ENCODE results near the gene CTU1.

The CTU1 gene

GRCh38 chr19:51079481-51080110 is 28.6 kb downstream of the CTU1 start:
- DNase-seq: no peak

GRCh38 chr19:51078731-51079130 is 29.5 kb downstream of the CTU1 start:
- DNase-seq: no peak

GRCh38 chr19:51078104-51078503 is 30.1 kb downstream of the CTU1 start:
- no peak for DNase-seq

GRCh38 chr19:51076631-51077213 is 31.5 kb downstream of the CTU1 start:
- DNase-seq: no peak

GRCh38 chr19:51075998-51076397 is 32.2 kb downstream of the CTU1 start:
- DNase-seq: no peak

DNA sequence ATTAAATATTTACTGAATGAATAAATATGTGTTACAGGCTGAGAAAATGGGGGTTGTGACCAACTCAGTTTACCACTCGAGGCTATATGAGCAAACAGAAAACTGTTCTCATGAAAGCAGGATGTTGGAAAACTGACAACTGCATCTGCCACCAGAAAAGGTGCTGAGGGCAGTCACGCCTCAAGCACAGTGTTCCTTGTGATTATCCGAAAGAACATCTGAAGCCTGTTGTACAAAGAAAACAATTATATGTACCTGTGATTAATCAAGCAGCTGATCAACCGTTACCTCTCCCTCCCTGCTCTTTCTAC is 37.2 kb downstream of the CTU1 start:
- DNase-seq: no peak

- DNase-seq: no peak
Measured at GRCh38 chr19:51070334-51071094, 37.7 kb downstream of the CTU1 start.

- DNase-seq: no peak
Measured at GRCh38 chr19:51066393-51067186, 41.6 kb downstream of the CTU1 start.

DNA sequence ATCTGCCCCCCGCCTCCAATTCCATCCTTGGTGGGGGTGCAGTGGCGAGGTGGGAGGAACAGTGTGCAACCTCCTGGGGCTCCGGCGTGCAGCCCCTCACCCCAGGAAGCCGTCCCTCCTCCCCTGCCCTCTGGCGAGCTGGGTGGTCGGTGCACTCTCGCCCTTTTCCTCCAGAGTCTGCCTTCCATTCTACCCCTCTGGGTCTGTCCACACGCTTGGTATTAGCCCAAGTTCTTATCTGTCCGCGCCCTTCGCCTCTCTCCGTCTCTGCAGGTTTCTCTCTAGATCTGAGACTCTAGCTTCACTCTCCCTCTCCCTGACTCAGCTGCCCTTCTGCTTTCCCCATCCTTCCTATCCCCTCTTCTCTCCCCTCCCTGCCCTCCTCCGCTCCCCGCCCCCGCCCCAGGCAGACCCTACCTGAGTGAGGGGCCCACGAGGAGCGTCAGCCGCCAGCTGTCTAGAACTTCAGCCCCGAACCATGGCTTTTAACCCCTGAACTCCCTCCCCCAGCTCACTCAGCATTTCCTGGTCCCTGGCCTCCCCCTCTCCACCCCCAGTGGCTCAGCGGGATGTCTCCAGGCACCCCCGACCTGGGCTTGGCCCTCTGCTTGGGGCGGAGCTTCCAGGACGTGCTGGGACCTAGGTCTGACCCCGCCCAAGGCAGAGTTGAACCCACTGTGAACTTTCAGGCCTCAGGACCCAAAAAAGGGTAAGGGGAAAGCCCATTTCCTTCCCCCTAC is 42.8 kb downstream of the CTU1 start:
- no peak for DNase-seq

DNA sequence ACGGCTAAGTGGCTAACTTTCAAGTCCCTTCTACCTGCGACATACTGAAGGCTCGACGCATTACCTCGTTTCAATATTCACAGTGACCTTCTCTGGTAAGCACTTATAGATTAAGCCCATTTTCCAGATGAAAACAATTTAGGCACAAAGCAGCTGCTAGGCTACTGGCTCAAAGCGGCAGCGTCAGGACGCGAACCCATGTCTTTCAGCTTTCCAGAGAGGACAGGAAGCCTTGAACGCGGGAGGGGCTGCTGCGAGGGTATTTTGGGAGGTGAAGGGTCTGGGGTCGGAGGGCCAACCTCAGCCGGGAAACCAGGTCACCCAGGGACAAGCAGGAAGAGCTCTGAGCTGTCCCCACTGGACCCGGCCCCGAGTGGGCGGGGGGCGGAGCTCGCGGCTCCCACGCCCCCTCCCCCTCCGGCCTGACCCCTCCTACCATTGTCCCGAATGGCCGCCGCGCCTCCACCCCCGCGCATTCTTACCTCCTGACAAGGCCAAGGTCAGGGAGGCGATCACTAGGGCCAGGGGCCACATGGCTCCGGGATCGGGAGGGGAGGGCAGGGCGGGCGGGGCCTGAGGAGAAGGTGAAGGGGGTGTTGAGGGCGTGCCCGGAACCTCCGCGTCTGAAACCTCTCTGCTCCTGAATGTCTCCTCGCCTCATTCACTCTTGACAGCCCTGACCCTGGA is 43.5 kb downstream of the CTU1 start, which contains the start of gene KLK13:
Gene KLK13 (minus strand): TSS at position 559 of the 687 bp plus-strand sequence. CDS start 25 bp downstream, at position 534.
- DNase-seq: no peak

DNA sequence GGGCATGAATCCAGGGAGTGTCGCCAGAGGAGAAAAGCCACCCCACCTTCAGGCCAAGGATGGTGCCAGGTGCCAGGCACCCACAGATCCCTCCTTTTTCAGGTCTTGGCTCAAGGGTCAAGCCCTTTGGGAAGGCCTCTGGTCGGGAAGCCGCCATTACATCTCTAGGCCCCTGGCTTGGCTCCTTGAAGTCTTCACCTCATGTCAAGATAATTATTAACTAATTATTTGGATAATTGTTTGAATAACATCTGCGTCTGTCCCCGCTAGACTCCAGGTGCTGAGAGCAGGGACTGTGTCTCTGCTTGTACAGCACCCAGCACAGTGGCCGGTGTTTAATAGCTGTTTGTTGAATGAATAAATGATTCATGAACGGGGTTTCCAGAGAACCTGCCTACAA is 44.5 kb downstream of the CTU1 start:
- no peak for DNase-seq

DNA sequence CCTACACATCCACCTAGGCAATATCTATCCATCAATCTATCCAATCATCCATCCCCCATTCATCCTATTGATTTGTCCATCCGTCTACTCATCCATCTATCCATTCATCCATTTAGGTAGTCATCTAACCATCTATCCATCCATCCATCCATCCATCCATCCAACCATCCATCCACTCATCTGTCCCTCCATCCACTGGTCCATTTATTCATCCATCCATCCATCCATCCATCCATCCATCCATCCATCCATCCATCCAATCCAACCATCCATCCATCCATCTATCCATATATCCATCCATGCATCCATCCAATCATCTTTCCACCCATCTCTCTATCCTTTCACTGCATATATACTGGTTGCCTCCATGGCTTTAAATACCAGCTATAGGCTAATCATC is 47.2 kb downstream of the CTU1 start:
- no peak for DNase-seq

- DNase-seq: no peak
Measured at GRCh38 chr19:51060336-51060735, 47.9 kb downstream of the CTU1 start.

DNA sequence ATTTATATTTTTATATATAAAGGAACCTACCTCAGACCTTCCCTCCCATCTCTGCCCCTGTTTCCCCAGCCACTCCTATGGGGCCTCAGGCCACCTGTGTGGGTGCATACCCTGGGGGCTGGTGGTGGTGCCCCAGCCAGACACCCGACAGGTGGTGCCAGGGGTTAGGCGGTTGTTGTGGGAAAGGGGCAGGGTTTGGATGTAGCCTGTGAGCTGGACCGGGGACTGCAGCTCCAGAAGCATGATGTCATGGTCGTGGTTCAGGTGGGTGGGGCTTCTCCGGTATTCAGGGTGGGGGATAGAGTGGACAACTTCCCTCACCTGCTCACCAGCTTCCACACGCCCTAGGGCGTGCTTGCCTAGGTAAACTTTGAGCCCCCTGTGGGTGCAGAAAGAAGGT is 48.5 kb downstream of the CTU1 start:
- no peak for DNase-seq

DNA sequence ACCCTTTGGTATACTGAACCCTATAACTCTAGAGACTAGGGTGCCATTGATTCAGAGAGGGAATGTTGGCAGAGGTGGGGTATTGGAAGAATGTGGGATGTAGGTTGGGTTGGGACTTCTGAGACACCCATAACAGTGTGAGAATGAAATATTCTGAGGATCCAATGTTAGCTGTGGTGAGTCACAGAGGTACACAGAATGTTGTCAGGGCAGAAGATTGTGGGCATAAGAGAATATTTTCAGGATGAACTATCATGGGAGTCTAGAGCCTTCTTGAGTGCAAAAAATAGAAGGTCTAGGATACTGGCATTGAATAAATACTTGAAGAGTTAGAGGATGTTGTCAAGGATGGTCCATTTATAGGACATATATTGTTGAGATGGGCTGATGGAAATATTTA is 52.3 kb downstream of the CTU1 start:
- no peak for DNase-seq

All from T-helper 9 cell (primary cell).